Measurements from ENCODE around the gene DYNC1H1.

- TF ChIP-seq GATA2 (IDR thresholded peaks at IDR 0.05; ENCODE audit: low read depth, low read length) (no peak), GATA3 (IDR thresholded peaks at IDR 0.05; ENCODE audit: low read depth, low read length) (no peak)
These were observed 19.2 kb upstream of the DYNC1H1 start for GRCh38 chr14:101945171-101945570.

Data from SH-SY5Y (cell line).